ENCODE results near the gene PLCD3.
A peak's percentile ranks its signal among the peaks of the same experiment; 100 is the strongest.

PLCD3 gene

DNA sequence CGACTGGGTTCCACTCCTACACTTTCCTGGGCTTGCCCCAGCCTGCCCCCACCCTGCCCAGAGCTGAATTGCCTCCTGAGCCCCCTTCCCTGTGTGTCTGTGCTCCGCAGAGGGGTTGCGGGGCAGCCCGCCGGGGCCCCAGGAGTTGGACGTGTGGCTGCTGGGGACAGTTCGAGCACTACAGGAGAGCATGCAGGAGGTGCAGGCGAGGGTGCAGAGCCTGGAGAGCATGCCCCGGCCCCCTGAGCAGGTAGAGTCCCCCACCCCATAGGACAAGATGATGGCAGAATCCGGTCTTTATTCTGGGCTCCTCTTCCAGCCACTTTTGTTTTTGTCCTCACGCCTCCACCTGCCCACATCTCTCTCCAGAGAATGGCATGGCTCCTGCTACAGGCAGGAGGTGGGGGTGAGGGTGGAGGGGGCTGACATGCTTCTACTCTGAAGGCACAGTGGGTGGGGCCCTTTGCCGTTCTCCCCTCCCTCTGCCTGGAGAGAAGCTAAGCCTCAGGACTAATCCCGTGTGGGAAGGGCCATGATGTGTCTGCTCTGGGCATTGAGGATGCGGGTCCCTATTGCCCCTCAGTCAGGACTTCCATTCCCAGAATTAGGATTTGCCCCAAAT is 6.7 kb upstream of the PLCD3 start:
- TF ChIP-seq, protein P1, sequence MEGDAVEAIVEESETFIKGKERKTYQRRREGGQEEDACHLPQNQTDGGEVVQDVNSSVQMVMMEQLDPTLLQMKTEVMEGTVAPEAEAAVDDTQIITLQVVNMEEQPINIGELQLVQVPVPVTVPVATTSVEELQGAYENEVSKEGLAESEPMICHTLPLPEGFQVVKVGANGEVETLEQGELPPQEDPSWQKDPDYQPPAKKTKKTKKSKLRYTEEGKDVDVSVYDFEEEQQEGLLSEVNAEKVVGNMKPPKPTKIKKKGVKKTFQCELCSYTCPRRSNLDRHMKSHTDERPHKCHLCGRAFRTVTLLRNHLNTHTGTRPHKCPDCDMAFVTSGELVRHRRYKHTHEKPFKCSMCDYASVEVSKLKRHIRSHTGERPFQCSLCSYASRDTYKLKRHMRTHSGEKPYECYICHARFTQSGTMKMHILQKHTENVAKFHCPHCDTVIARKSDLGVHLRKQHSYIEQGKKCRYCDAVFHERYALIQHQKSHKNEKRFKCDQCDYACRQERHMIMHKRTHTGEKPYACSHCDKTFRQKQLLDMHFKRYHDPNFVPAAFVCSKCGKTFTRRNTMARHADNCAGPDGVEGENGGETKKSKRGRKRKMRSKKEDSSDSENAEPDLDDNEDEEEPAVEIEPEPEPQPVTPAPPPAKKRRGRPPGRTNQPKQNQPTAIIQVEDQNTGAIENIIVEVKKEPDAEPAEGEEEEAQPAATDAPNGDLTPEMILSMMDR (IDR thresholded peaks at IDR 0.05; ENCODE audit: poor library complexity, severe bottlenecking): no peak
- ATAC-seq (ENCODE audit: low read depth): no peak
- peaks cover 5% of the 10 kb centered on the region for H3K4me1 ChIP-seq (ENCODE audit: insufficient read depth, poor library complexity, severe bottlenecking)
- no peak overlapping the region for H3K4me3 ChIP-seq (ENCODE audit: severe bottlenecking)
- DNase-seq (ENCODE audit: low spot score): no peak
- no peak overlapping the region for H3K27ac ChIP-seq (ENCODE audit: poor library complexity, severe bottlenecking)
- H3K27me3 ChIP-seq (ENCODE audit: insufficient read depth, poor library complexity, severe bottlenecking): no peaks in the 10 kb centered on the region
- no peaks in the 10 kb centered on the region for H3K9me3 ChIP-seq (ENCODE audit: severe bottlenecking)
- H3K36me3 ChIP-seq (ENCODE audit: low read depth): no peaks in the 10 kb centered on the region

DNA sequence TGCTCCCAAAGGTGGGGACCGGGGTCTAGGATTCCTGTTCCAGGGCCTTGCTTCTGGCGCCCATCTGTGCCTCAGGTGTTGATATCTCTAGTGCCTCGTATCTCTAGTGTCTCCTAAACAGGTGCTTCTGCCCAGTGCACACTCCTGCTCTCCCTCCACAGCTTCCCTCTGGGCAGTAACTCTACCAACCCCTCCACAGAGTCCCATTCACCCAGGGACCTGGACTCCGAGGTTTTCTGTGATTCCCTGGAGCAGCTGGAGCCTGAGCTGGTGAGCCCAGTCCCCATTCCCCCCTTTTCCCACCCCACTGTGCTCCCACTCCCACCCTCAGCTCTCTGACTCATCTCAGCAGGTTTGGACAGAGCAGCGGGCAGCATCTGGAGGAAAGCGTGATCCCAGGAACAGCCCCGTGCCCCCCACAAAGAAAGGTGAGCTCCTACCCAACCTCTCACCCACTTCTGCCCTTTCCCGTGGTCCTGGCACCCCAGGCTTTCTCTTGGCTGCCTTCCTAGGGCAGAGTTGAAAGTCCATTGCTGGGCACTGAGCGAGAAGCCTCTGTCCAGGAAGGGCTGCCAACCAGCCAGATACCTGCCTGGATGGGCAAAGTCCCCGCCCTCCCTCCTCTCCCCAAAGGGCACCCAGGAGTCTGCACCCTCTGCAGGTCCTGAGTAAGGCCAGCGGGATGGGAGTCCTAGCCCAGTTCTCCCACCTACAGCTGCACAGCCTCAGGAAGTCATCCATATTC is 5.4 kb upstream of the PLCD3 start:
- no peaks in the 10 kb centered on the region for H3K27me3 ChIP-seq (ENCODE audit: insufficient read depth, poor library complexity, severe bottlenecking)
- H3K36me3 ChIP-seq (ENCODE audit: low read depth): no peaks in the 10 kb centered on the region
- DNase-seq (ENCODE audit: low spot score) (no peak), ATAC-seq (ENCODE audit: low read depth) (no peak)
- H3K4me1 ChIP-seq (ENCODE audit: insufficient read depth, poor library complexity, severe bottlenecking): no peaks in the 10 kb centered on the region
- no peak overlapping the region for H3K27ac ChIP-seq (ENCODE audit: poor library complexity, severe bottlenecking)
- no peak overlapping the region for H3K4me3 ChIP-seq (ENCODE audit: severe bottlenecking)
- TF ChIP-seq, protein P1 (IDR thresholded peaks at IDR 0.05; ENCODE audit: poor library complexity, severe bottlenecking): no peak
- H3K9me3 ChIP-seq (ENCODE audit: severe bottlenecking): no peaks in the 10 kb centered on the region

DNA sequence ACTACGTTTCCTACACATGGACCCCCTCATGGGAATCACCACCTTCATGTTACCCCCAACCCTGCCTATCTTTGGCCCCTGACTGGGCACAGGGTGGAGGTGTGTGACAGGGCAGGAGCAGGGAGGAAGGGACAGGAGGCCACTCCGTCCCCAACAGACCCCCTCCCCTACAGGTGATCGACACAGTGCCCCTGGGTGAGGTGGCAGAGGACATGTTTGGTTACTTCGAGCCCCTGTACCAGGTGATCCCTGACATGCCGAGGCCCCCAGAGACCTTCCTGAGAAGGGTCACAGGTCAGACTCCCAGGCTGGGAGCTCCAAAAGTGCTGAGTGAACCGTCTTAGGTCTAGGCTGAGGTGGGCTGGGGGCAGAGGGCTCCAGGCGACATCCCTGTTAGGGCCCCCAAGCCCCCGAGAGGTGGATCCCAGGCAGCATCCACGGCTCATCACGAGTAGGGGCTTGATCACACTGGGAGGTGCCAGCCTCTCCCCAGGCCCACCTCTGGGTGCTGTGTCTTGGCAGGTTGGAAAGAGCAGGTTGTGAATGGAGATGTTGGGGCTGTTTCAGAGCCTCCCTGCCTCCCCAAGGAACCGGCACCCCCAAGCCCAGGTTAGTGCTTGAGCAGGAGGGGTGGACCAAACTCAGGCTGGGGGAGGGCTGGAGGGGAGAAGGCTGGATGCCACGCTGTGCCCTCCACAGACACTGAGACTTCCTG is 4.7 kb upstream of the PLCD3 start:
- Histone ChIP-seq H3K4me3 (ENCODE audit: severe bottlenecking) (no peak overlapping the region), H3K27ac (ENCODE audit: poor library complexity, severe bottlenecking) (no peak overlapping the region)
- TF ChIP-seq, protein P1 (IDR thresholded peaks at IDR 0.05; ENCODE audit: poor library complexity, severe bottlenecking): no peak

DNA sequence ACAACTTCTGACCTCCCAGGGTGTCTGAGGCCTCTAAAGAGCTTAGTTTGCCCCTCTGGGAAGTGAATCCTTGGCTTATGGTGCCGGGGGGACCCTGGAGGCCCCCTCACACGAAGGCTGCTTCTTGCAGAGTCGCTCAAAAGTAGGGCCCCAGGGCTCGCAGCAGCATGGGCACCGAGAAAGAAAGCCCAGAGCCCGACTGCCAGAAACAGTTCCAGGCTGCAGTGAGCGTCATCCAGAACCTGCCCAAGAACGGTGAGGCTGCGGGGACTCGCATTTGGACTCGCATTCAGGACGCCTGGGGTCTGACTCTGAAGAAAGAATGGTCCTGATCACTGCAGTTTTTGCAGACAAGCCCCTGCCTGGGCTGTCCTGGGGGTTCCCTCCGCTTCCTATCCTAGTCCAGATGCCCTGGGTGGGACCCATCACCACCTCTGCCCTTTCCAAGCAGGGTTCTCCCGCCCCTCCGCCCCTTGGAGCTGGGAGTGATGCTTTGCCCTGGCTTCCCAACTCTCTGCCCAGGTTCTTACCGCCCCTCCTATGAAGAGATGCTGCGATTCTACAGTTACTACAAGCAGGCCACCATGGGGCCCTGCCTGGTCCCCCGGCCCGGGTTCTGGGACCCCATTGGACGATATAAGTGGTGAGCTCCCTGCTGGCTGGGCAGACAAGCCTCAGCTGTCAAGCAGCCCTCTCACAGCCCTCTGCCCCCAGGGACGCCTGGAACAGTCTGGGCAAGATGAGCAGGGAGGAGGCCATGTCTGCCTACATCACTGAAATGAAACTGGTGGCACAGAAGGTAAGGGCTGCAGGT is 3.9 kb upstream of the PLCD3 start:
- Histone ChIP-seq H3K36me3 (ENCODE audit: low read depth) (no peaks in the 10 kb centered on the region), H3K27ac (ENCODE audit: poor library complexity, severe bottlenecking) (peak overlapping the region; percentile 17), H3K4me1 (ENCODE audit: insufficient read depth, poor library complexity, severe bottlenecking) (peaks cover 1% of the 10 kb centered on the region), H3K9me3 (ENCODE audit: severe bottlenecking) (no peaks in the 10 kb centered on the region), H3K4me3 (ENCODE audit: severe bottlenecking) (peak overlapping the region; percentile 43), H3K27me3 (ENCODE audit: insufficient read depth, poor library complexity, severe bottlenecking) (no peaks in the 10 kb centered on the region)
- no peak for ATAC-seq (ENCODE audit: low read depth)
- DNase-seq (ENCODE audit: low spot score): no peak
- TF ChIP-seq, protein P1 (IDR thresholded peaks at IDR 0.05; ENCODE audit: poor library complexity, severe bottlenecking): no peak

More for the DNA sequence above, 4.7 kb upstream of the PLCD3 start:
- Histone ChIP-seq H3K9me3 (ENCODE audit: severe bottlenecking) (no peaks in the 10 kb centered on the region), H3K4me1 (ENCODE audit: insufficient read depth, poor library complexity, severe bottlenecking) (no peaks in the 10 kb centered on the region), H3K36me3 (ENCODE audit: low read depth) (no peaks in the 10 kb centered on the region), H3K27me3 (ENCODE audit: insufficient read depth, poor library complexity, severe bottlenecking) (no peaks in the 10 kb centered on the region)
- no peak for DNase-seq (ENCODE audit: low spot score)
- ATAC-seq (ENCODE audit: low read depth): no peak

Measured in RWPE2 (cell line).